GM12878 (cell line): ENCODE measurements around the gene LKAAEAR1. TPM values are rescaled to one million over a fixed set of nuclear protein-coding genes. Genes with fewer than 3 reads are reported as not detected.

Experiments
- ATAC-seq: fragments of 200-7000 bp; cut with Tn5 transposase; 3 replicates; pipeline ENCODE4 v1.9.1; 2020; ENCODE audit warnings: mild to moderate bottlenecking, moderate library complexity
- BruUV-seq: library from RNA; stranded (reverse); fragments of 400-500 nt; replicated peaks from 2 replicates; lab custom pipeline; 2021; lab: Mats Ljungman, UMichigan
- CTCF ChIA-PET: fragments of 300-600 bp; sonication (Branson Sonifier 250); formaldehyde crosslinking; extraction: SDS; loops from one replicate; lab custom pipeline; 2021; ENCODE audit warnings: inconsistent platforms; lab: Yijun Ruan, JAX
- POLR2A ChIA-PET: fragments of 350-600 bp; formaldehyde crosslinking; extraction: SDS; loops from one replicate; lab custom pipeline; 2021; ENCODE audit warnings: inconsistent platforms; lab: Charles Lee
- RAD21 ChIA-PET: fragments of 300-600 bp; sonication (Branson Sonifier 250); formaldehyde crosslinking; loops from one replicate; lab custom pipeline; 2023; ENCODE audit warnings: antibody characterized with exemption; ENCODE audit not compliant: unreplicated experiment; lab: Charles Lee
- SMC1A ChIA-PET: fragments of 300-600 bp; sonication (Branson Sonifier 250); formaldehyde crosslinking; loops from one replicate; lab custom pipeline; 2023; ENCODE audit not compliant: unreplicated experiment, uncharacterized antibody; lab: Charles Lee
- DNase-seq: peaks from one replicate; pipeline ENCODE4 v3.0.0-alpha.2; 2011; ENCODE audit warnings: low read depth, low spot score
- FAIRE-seq: peaks from 3 replicates; lab custom pipeline; 2011; peaks lifted over from hg19 to GRCh38; lab: Jason Lieb, UNC
- H2AFZ ChIP-seq: 2 replicates; pipeline ENCODE4 v1.6.0; 2011; ENCODE audit warnings: low read depth, low read length, control low read depth; ENCODE audit not compliant: control insufficient read depth
- H3K27ac ChIP-seq: 2 replicates; pipeline ENCODE4 v1.5.1; 2011; ENCODE audit warnings: control low read depth; ENCODE audit not compliant: control insufficient read depth, insufficient read depth
- H3K27me3 ChIP-seq, 2 experiments: replicated peaks in 1 of 2; 2 replicates each; pipeline versions ENCODE4 v1.6.0 to v1.6.1; 2011; ENCODE audit warnings: low read length in 1 of 2; ENCODE audit not compliant: control insufficient read depth in 2 of 2, insufficient read depth in 2 of 2
- H3K36me3 ChIP-seq, 2 experiments: 2 replicates each; pipeline ENCODE4 v1.5.1; 2011; ENCODE audit warnings: low read length in 1 of 2; ENCODE audit not compliant: control insufficient read depth in 2 of 2, insufficient read depth in 2 of 2
- H3K4me1 ChIP-seq: 2 replicates; pipeline ENCODE4 v1.6.1; 2011; ENCODE audit warnings: mild to moderate bottlenecking, low read length, moderate library complexity, mixed read lengths; ENCODE audit not compliant: control insufficient read depth, insufficient read depth
- H3K4me2 ChIP-seq: 2 replicates; pipeline ENCODE4 v1.6.0; 2011; ENCODE audit warnings: control low read depth; ENCODE audit not compliant: control insufficient read depth, insufficient read depth
- H3K4me3 ChIP-seq: fragments of 200-600 bp; sonication (generic); 2 replicates; pipeline ENCODE4 v1.5.1; 2016
- H3K79me2 ChIP-seq: 2 replicates; pipeline ENCODE4 v1.6.0; 2011; ENCODE audit warnings: low read length; ENCODE audit not compliant: control insufficient read depth, insufficient read depth
- H3K9ac ChIP-seq: 2 replicates; pipeline ENCODE4 v1.8.0; 2011; ENCODE audit warnings: low read length, control low read depth, mixed read lengths; ENCODE audit not compliant: control insufficient read depth, insufficient read depth
- H3K9me3 ChIP-seq: replicated peaks from 3 replicates; pipeline ENCODE4 v1.5.1; 2011; ENCODE audit warnings: mild to moderate bottlenecking, low read length; ENCODE audit not compliant: control insufficient read depth, insufficient read depth
- H4K20me1 ChIP-seq: 2 replicates; pipeline ENCODE4 v1.6.0; 2011; ENCODE audit not compliant: control insufficient read depth, insufficient read depth
- CEBPZ ChIP-seq: fragments of 150-350 bp; IDR thresholded peaks from 2 replicates; pipeline ENCODE4 v1.6.1; 2016; ENCODE audit warnings: low read depth, low read length
- CHD1 ChIP-seq: IDR thresholded peaks from 2 replicates; pipeline ENCODE4 v1.6.1; 2012; ENCODE audit warnings: low read depth, low read length, improper control_type of control experiment
- EED ChIP-seq: sonication (generic); IDR thresholded peaks from 2 replicates; pipeline ENCODE4 v1.6.1; 2016; ENCODE audit warnings: antibody characterized with exemption, low read depth
- FOS ChIP-seq: IDR thresholded peaks from 3 replicates; pipeline ENCODE4 v1.6.1; 2011; ENCODE audit warnings: borderline replicate concordance; ENCODE audit not compliant: insufficient read length; ENCODE audit errors: extremely low read depth
- JUNB ChIP-seq: IDR thresholded peaks from 2 replicates; pipeline ENCODE4 v1.6.1; 2016; ENCODE audit warnings: antibody characterized with exemption, mild to moderate bottlenecking
- NR2F1 ChIP-seq: fragments of 450-650 bp; conservative IDR thresholded peaks from 2 replicates; pipeline ENCODE4 v1.6.1; 2017; ENCODE audit warnings: mild to moderate bottlenecking
- RELA ChIP-seq: fragments of 450-650 bp; IDR thresholded peaks from 2 replicates; pipeline ENCODE4 v1.8.0; 2014; ENCODE audit warnings: borderline replicate concordance; ENCODE audit not compliant: partially characterized antibody
- ZNF207 ChIP-seq: fragments of 450-650 bp; IDR thresholded peaks from 2 replicates; pipeline ENCODE4 v1.6.1; 2014; ENCODE audit warnings: antibody characterized with exemption, mild to moderate bottlenecking, borderline replicate concordance
- ZNF274 ChIP-seq: IDR thresholded peaks from one replicate; pipeline ENCODE4 v1.8.0; 2011; ENCODE audit not compliant: insufficient read length, insufficient read depth
- ZZZ3 ChIP-seq: IDR thresholded peaks from 2 replicates; pipeline ENCODE4 v1.6.1; 2011; ENCODE audit warnings: low read depth; ENCODE audit not compliant: control insufficient read depth, insufficient read length
- WGBS: methylation state at CpG from one replicate; pipeline ENCODE4 v1.1.6; 2016; ENCODE audit warnings: low lambda C conversion rate; ENCODE audit not compliant: insufficient replicate concordance, insufficient coverage; ENCODE audit errors: missing lambda C conversion rate; 5-methylcytosine and 5-hydroxymethylcytosine counted together
- in situ Hi-C: fragments of 300-500 bp; cut with MboI; formaldehyde crosslinking; loops from 9 replicates; pipeline ENCODE4 v1.14.3; 2018; ENCODE audit warnings: mixed read lengths
- intact Hi-C: fragments of 100-400 bp; cut with micrococcal nuclease; formaldehyde crosslinking; loops from one replicate; pipeline ENCODE4 v1.14.2; 2022; ENCODE audit not compliant: unreplicated experiment
- polyA plus RNA-seq, 11 experiments: library from polyadenylated mRNA; depleted of rRNA in 4 of 11; unstranded in 6 of 11; stranded (reverse) in 5 of 11; fragments of >200 nt; fragmentation: Nextera tagmentation in 4 of 11; fragmentation: Illumina TruSeq in 1 of 11; extraction: Ambion mirVana in 4 of 11; extraction: Trizol in 1 of 11; gene quantifications; 1 replicate in 1 of 11; 2 replicates in 10 of 11; pipeline versions ENCODE4 v1.2.1 to v1.2.3, GENCODE V29; 2011 to 2016; ENCODE audit warnings: inconsistent platforms in 2 of 11, missing spikeins in 2 of 11, low read depth in 1 of 11
- total RNA-seq, 4 experiments: library from RNA; depleted of rRNA in 3 of 4; stranded (reverse); fragments of >200 nt in 3 of 4; fragmentation: Illumina TruSeq in 1 of 4; extraction: Trizol in 1 of 4; gene quantifications; 2 replicates each; pipeline versions ENCODE4 v1.2.1 to v1.2.3, GENCODE V29; 2013 to 2021
- TF ChIP-seq, protein P1 (sequence below): IDR thresholded peaks from 2 replicates; pipeline ENCODE4 v1.6.1; 2012; ENCODE audit warnings: low read depth, low read length, improper control_type of control experiment
- TF ChIP-seq, protein P2 (sequence below): IDR thresholded peaks from 2 replicates; pipeline ENCODE4 v1.6.1; 2011; ENCODE audit warnings: borderline replicate concordance, low read depth, mild to moderate bottlenecking, moderate library complexity, low read length; ENCODE audit not compliant: insufficient read depth, poor library complexity, severe bottlenecking

LKAAEAR1 gene
- total and polyA plus RNA-seq, 10 of the 15 experiments (the other 5 are each of a cell fraction or from before 2014, with no cell fraction given) = not detected

GRCh38 chr20:64098471-64099013, 14.3 kb upstream of the LKAAEAR1 start (continued):
- TF ChIP-seq, protein P1, sequence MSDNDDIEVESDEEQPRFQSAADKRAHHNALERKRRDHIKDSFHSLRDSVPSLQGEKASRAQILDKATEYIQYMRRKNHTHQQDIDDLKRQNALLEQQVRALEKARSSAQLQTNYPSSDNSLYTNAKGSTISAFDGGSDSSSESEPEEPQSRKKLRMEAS = no peak
- no peak for TF ChIP-seq ZNF274

- no peak for TF ChIP-seq EED
- no peak for TF ChIP-seq RELA
- no peak for TF ChIP-seq JUNB
- TF ChIP-seq, protein P2, sequence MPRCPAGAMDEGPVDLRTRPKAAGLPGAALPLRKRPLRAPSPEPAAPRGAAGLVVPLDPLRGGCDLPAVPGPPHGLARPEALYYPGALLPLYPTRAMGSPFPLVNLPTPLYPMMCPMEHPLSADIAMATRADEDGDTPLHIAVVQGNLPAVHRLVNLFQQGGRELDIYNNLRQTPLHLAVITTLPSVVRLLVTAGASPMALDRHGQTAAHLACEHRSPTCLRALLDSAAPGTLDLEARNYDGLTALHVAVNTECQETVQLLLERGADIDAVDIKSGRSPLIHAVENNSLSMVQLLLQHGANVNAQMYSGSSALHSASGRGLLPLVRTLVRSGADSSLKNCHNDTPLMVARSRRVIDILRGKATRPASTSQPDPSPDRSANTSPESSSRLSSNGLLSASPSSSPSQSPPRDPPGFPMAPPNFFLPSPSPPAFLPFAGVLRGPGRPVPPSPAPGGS = no peak
- TF ChIP-seq FOS = no peak
- no peak for TF ChIP-seq CHD1
- TF ChIP-seq ZNF207 = no peak
- no peak for TF ChIP-seq NR2F1
- TF ChIP-seq ZZZ3 = no peak
- no peak for TF ChIP-seq CEBPZ
- Histone ChIP-seq H3K4me2 (no peak overlapping the region), H3K36me3 (no peaks in the 10 kb centered on the region), H3K79me2 (no peaks in the 10 kb centered on the region), H3K4me3 (no peak overlapping the region), H3K9me3 (no peaks in the 10 kb centered on the region), H3K4me1 (peaks cover 16% of the 10 kb centered on the region), H3K27ac (no peak overlapping the region), H3K9ac (no peak overlapping the region), H2AFZ (no peak overlapping the region), H3K27me3 (peaks cover 1 to 6% of the 10 kb centered on the region in 2 experiments; a peak in 3 of 4 replicates), H4K20me1 (no peaks in the 10 kb centered on the region)
- ChIA-PET RAD21 (interaction anchor here (1.3 kb wide), 1 partner anchor 24 kb away, joined by 3 read pairs; no protein-coding TSS in a partner anchor), CTCF (no interaction called here), SMC1A (no interaction called here), POLR2A (no interaction called here)
- DNase-seq = no peak
- no peak for ATAC-seq
- no peak for FAIRE-seq
- 84% methylated on average over 6 of the region's 6 CpGs for WGBS
- intact Hi-C loops (no loop called here), in situ Hi-C loops (no loop called here)
- no TSS peak for BruUV-seq
Measured at GRCh38 chr20:64096535-64096934, 12.3 kb upstream of the LKAAEAR1 start.
